GM18498 (cell line): ENCODE results near the gene RBMS1.
A peak's percentile ranks its signal among the peaks of the same experiment; 100 is the strongest.

Experiments
- ATAC-seq: cut with Tn5 transposase; IDR thresholded peaks from one replicate; pipeline ENCODE4 v1.9.1; 2021; ENCODE audit warnings: mild to moderate bottlenecking, moderate library complexity; ENCODE audit not compliant: unreplicated experiment

Gene RBMS1

GRCh38 chr2:160337728-160338127, 155.9 kb downstream of the RBMS1 start:
- no peak for ATAC-seq

- no peak for ATAC-seq
These were observed 157.0 kb downstream of the RBMS1 start for GRCh38 chr2:160336635-160337034.

- no peak for ATAC-seq
These were observed 157.5 kb downstream of the RBMS1 start for GRCh38 chr2:160336105-160336504.

GRCh38 chr2:160335441-160335840, 158.2 kb downstream of the RBMS1 start:
- ATAC-seq: no peak

DNA sequence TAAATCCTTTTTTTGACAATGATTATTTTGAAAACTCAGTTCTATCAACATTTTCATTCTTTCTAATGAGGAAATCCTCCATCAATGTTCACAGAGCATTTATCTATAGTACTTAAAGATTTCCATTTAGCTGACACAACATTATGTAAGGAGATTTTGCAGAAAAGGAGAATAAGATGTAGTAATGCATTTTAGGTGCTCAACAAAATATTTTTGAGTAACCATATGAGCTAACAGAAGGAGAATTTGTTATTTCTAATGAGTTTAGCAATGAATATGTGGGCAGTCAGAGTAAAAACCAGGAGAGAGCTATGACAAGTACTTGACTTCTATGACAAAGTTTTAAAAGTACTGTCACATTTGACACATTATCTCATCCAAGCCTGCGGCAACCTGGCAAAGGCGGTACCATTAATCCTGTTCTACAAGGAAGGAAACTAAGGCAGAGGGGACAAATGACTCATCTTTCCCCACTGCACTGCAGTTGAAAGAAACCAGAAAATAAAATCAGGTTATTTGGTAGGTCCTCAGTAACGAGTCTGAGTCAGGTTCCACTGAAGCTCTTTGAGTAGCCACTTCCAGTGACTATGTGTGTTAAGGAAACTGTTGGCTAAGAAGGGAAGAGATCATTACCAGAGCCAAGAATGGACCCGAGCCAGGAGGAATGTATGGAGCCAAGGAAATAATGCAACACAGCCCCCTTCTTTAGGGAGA, 159.4 kb downstream of the RBMS1 start:
- ATAC-seq: no peak

- no peak for ATAC-seq
These were observed 160.1 kb downstream of the RBMS1 start for GRCh38 chr2:160333324-160334027.

- no peak for ATAC-seq
These were observed 161.3 kb downstream of the RBMS1 start for GRCh38 chr2:160332318-160332717.

GRCh38 chr2:160331258-160332025, 162.2 kb downstream of the RBMS1 start:
- no peak for ATAC-seq

DNA sequence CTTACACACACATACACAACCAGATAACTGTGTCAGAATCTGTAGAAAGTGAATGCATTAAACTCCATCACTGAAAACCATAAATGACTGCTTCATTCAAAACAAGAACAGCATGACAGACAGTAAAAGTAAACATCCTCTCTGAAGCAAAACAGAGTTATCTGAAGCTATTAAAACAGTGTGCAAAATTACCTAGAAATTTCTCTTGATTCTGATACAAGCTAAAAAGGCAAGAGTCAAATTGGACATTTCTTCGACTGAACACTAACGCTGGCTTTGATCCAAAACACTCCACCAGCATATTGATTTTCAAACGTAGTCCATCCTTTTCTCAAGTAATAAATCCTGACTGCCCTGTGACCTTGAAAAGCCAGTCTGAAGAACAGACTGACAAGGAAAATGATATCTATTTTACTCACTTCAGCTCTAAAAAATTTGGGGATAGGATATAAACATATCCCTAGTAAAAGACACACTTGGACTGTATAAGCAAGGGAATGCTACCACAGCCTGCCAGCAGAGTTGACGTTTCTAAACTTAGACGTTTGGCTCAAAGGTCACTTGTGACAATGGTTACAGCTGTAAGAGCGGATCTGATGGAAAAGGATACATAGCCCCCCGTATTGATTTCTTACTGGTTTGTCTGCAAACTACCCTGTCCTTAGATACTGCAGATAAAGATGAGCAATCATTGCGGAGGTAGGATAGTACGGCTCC, 164.6 kb downstream of the RBMS1 start:
- no peak for ATAC-seq

- no peak for ATAC-seq
These were observed 166.8 kb downstream of the RBMS1 start for GRCh38 chr2:160326786-160327185.

DNA sequence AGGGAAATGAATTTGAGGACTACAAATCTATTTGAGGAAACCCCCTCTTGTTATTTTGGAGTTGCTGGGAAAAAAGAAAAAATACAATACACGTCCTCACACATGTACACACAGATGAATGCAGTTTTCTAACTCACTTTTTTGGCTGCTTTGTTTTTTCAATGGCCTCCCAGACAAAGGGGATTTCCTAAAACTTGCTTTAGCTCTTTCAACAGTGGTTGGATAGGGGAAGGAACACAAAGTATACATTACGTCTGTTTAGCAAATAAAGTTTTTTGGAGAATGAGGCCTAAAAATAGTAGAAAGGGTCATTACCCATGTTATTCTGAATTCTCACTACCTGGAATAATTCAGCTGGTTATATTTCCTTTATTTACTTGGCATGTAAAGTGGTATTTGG, 168.2 kb downstream of the RBMS1 start:
- ATAC-seq: no peak

DNA sequence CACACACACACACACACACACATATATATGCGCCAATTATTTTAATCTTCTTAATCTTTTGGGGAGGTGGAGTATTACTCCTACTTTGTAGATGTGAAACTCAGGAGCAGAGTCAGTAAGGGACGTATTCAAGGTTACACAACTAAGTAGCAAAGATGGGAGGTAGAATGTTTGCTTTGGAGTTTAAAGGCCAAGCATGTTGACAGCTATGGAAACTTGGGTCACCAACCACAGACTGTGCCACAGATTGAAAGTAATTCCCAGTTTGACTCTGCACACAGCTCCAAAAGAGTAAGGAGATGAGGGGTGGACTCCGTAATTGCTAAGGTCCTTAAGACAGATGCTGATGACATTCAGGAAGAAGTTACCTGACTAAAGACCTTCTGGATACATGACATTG, 168.7 kb downstream of the RBMS1 start:
- ATAC-seq: no peak

DNA sequence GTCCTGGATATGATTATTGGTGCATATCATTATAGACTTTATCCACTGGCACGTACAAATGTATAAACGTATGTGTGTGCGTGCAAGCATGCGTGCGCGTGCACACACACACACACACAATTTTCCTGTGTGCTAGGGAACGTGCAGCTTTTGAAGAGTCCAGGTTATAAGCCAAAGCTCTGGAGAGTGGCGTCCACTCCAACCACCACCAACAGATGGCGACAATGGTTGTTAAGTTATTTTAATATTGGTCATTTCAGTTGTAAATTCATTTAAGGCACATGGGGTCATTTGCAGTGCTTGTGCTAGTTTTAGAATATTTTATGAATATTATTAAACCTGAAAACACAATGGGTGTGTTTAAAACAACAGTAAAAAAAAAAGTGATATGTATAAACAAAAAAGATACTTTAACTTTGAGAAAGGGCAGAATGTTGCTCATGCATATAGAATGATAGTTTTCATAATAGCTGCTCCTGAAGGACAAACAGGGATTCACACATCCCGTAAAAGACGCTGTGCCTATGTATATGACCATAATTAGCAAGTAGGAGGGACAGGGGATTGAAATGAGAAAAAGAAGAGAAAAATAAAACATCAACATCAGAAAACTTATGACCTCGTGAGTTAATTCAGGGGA, 169.3 kb downstream of the RBMS1 start:
- peak; percentile 66 for ATAC-seq

- peak; percentile 56 for ATAC-seq
These were observed 171.3 kb downstream of the RBMS1 start for GRCh38 chr2:160322320-160322719.

DNA sequence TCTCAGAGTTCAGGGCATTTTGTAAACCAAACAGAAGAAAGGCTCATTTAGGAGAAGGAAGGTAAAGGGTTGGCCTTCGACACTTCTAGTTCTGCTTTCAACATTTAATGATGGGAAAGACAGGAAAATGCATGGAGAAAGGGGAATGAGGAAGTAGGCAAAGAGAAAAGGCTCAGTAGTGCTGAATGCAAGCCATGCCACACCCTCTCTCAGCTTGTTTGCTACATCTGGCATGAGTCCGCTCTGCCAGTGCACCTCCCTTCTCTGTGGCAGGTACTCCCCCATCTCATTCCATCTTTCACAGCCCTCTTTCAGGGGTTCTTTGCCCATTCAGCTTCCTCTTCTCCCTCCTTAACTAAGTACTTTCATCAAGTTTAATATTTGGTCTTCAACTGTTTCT, 172.6 kb downstream of the RBMS1 start:
- no peak for ATAC-seq

DNA sequence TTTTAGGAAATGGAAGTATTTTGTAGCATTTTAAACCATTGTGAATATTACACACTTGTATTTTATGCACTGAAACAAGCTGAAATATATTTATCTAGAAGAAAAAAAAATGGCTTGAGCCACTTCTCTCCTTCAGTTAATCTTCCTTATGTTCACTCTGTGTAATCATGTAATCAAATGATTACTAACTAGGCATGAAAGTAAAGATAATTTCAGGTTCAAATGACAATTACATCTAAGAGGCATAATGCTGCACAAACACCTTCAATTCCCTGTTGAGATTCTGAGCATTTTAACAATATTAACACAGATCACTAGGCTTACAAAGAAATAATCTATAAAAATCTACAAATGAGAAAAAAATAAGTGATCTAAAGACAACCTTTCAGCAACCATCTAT, 173.9 kb downstream of the RBMS1 start:
- ATAC-seq: no peak

GRCh38 chr2:160318218-160318617, 175.4 kb downstream of the RBMS1 start:
- ATAC-seq: no peak

GRCh38 chr2:160317181-160318099, 176.2 kb downstream of the RBMS1 start:
- no peak for ATAC-seq

- no peak for ATAC-seq
These were observed 178.3 kb downstream of the RBMS1 start for GRCh38 chr2:160315337-160315736.
